ENCODE results near the gene SNRPD1. TPM values are rescaled to one million over a fixed set of nuclear protein-coding genes. Genes with fewer than 3 reads are reported as not detected.

SNRPD1 gene

Small RNAs within 50 kb of the gene (small RNA-seq; reads per million reads assigned to genes)
- not detected for gene MIR320C1 (ENCODE audit: insufficient read depth)
